GM10266 (cell line): ENCODE measurements around the gene FAM169A.
"Not testable (repeated sequence)": the region's sequence is repeated elsewhere in the genome, so short reads cannot be mapped to it uniquely, and the experiment has no call there.

ENCODE experiments used
- DNase-seq: peaks from one replicate; pipeline ENCODE4 v3.0.0; 2012; ENCODE audit errors: extremely low spot score
- CTCF ChIP-seq: IDR thresholded peaks from 2 replicates; pipeline ENCODE4 v1.5.1; 2012; ENCODE audit warnings: mild to moderate bottlenecking, low read depth; ENCODE audit not compliant: control insufficient read depth, insufficient read depth; ENCODE audit errors: missing control alignments

Gene FAM169A

GRCh38 chr5:74863726-74864125 lies 2.5 kb downstream of the FAM169A start:
- no peak for DNase-seq

GRCh38 chr5:74862221-74862620 lies 4.0 kb downstream of the FAM169A start:
- DNase-seq, result no peak
- no peak for TF ChIP-seq CTCF

More at GRCh38 chr5:74863726-74864125, 2.5 kb downstream of the FAM169A start:
- no peak for TF ChIP-seq CTCF

GRCh38 chr5:74856975-74857374 lies 9.2 kb downstream of the FAM169A start:
- DNase-seq, result not testable (repeated sequence)

GRCh38 chr5:74853256-74853655 lies 12.9 kb downstream of the FAM169A start:
- no peak for DNase-seq
- no peak for TF ChIP-seq CTCF

GRCh38 chr5:74851684-74852353 lies 14.4 kb downstream of the FAM169A start:
- DNase-seq, result no peak
- TF ChIP-seq CTCF, result no peak

- no peak for DNase-seq
- no peak for TF ChIP-seq CTCF
Measured at GRCh38 chr5:74850789-74851425, 15.3 kb downstream of the FAM169A start.

- no peak for TF ChIP-seq CTCF
- DNase-seq, result no peak
Measured at GRCh38 chr5:74850030-74850429, 16.2 kb downstream of the FAM169A start.
